GM19324 (cell line): ENCODE results near the gene PRSS56.
"Not testable (repeated sequence)": the region's sequence is repeated elsewhere in the genome, so short reads cannot be mapped to it uniquely, and the experiment has no call there.

ENCODE experiments used
- ATAC-seq: cut with Tn5 transposase; IDR thresholded peaks from one replicate; pipeline ENCODE4 v1.9.1; 2021; ENCODE audit warnings: mild to moderate bottlenecking, moderate library complexity; ENCODE audit not compliant: unreplicated experiment, low FRiP score

PRSS56 gene

DNA sequence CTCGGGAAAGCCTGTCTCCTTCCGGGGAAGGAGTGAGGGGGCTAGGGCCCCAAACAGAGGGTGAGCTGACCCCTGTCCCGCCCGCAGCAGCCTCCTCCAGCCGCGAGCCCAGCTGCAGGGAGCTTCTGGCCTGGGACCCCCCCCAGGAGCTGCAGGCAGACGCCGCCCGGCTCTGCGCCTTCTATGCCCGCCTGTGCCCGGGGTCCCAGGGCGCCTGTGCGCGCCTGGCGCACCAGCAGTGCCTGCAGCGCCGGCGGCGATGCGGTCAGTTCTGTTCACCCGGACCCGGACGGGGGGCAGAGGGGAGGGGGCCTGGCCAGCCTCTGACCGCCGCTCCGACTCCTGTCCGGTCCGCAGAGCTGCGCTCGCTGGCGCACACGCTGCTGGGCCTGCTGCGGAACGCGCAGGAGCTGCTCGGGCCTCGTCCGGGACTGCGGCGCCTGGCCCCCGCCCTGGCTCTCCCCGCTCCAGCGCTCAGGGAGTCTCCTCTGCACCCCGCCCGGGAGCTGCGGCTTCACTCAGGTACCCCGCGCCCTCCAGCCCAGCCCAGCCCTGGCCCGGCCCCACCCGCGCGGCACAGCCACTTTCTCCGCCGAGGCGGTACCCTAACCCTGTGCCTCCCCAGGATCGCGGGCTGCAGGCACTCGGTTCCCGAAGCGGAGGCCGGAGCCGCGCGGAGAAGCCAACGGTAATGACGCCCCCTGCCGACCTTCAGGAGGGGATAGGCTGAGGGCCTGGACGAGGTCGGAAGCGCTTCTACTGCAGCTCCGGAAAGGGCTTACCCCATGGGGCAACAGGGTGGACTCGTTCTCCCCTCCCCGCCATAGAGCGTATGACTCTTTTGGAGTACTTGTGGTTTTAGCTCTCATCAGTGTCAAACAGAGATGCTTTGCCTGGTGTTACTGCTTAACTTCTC lies 3.8 kb downstream of the PRSS56 start:
- no peak for ATAC-seq

DNA sequence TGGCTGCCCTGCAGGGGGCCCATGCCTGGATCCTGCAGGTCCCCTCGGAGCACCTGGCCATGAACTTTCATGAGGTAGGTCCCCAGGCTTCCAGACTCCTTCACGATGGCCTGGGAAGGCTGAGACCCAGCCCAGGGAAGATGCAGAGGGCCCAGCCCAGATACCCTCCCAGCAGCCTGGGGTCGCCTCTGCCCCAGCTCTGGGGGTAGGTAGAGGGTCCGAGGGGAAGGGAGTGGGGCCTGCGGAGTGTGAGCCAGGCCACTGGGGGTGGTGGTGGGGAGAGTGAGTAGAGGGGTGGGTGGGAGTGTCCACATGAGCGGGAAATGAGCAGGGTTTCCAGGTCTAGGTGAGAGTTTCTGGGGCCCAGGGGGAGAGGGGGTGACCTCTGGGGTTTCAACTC lies 4.6 kb downstream of the PRSS56 start:
- ATAC-seq, result no peak

DNA sequence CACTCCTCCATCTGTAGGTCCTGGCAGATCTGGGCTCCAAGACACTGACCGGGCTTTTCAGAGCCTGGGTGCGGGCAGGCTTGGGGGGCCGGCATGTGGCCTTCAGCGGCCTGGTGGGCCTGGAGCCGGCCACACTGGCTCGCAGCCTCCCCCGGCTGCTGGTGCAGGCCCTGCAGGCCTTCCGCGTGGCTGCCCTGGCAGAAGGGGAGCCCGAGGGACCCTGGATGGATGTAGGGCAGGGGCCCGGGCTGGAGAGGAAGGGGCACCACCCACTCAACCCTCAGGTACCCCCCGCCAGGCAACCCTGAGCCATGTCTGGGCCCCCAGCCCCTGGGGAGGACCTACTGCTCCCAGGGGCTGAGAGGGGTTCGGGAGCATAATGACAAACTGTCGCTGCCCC lies 5.0 kb downstream of the PRSS56 start:
- no peak for ATAC-seq

DNA sequence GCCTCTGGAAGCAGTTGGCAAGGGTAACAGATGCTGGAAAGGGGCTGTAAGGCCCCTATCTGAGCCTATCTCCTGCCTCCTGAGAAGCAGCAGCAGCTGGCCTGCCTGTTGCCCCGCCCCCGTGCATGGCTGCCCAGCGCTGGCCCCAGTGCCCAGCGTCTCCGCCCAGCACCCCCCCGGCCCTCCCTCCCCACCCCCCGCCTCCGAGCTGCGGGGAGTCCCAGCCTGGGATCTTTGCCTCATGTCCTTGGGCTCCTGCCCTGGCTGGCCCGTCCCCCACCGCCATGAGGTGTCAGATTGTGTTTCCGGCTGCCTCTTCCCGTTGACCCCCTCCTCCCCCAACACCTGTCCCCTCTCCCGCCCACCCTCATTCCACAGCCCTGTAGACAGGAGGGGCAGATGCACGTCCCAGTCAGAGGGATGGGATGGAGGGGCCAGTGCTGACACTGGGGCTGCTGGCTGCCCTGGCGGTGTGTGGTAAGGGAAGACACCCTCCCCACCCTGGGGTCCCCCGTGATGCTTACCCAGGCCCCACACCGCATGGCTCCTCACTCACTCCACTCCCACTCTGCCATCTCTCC lies 5.7 kb downstream of the PRSS56 start, which contains the start of gene CHRND:
TSS of gene CHRND (plus strand) at position 370 of the 581 bp plus-strand sequence. CDS start at position 426, 56 bp downstream.
- no peak for ATAC-seq

GRCh38 chr2:232526372-232526941 lies 6.3 kb downstream of the PRSS56 start:
- ATAC-seq, result no peak

DNA sequence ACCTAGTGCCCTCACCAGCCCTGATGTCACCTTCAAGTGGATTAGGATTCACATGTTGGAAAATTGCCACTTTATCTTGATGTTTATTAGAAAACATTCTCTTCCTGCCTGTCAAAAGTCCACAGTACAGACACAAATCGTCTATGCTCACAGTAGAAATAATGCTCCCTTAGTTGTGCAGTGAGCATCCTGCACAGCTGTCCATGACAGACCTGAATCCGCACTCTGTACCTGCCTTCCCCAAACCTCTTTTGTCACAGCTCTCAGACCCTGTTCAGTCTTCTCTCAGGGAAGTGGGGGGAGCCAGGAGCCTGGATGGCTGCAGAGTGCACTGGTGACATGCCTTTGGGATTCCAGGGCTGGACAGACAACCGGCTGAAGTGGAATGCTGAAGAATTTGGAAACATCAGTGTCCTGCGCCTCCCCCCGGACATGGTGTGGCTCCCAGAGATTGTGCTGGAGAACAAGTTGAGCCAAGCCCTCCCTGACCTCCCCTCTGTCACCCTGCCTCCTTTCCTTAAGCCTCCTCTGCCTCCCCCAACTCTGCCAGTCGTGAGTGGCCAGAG lies 7.8 kb downstream of the PRSS56 start:
- ATAC-seq, result no peak

GRCh38 chr2:232528746-232529460 lies 8.7 kb downstream of the PRSS56 start:
- ATAC-seq, result no peak

DNA sequence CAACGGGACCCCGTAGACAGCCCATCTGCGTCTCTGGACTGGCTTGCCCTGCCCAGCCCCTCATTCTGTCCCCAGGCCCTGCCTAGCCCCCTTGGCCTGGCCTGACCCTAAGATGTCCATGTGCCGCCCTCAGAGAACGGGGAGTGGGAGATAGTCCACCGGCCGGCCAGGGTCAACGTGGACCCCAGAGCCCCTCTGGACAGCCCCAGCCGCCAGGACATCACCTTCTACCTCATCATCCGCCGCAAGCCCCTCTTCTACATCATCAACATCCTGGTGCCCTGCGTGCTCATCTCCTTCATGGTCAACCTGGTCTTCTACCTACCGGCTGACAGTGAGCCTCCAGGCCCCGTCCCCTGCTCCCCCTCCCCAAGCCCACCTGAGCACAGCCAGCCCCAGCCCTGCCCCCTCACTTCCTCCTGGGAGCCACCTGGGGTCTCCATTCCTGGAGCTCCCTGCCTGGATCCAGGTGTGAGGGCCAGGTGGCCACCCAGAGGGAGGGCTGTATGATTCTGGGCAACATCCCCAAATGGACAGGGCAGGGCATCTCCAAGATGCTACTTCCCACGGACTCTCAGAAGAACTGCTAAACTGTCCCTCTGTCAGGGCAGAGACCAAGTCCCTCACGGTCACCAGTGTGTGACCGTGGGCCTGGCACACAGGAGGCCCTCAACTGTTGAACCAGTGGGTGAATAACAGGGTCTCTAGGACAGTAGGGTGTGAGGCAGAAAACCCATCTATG lies 9.8 kb downstream of the PRSS56 start:
- no peak for ATAC-seq

- ATAC-seq, result no peak
These were observed 10.6 kb downstream of the PRSS56 start for GRCh38 chr2:232530626-232531260.

DNA sequence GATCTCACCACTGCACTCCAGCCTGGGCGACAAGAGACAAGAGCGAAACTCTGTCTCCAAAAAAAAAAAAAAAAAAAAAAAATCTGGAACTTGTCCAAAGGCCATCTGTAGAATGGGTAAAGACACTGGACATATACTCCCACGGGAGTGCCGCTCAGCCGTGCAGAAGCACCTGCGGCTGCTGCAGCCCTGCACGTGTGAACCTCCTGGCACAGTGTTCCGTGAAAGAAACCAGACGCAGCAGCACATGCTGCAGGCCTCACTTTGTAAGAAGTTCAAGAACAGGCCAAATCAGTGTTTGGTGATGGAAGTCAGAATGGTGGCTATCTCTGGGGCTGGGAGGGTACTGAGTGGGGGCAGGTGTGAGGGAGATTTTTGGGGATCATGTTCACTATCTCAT lies 12.2 kb downstream of the PRSS56 start:
- ATAC-seq, result no peak

GRCh38 chr2:232532821-232533220 lies 12.6 kb downstream of the PRSS56 start:
- ATAC-seq, result not testable (repeated sequence)

DNA sequence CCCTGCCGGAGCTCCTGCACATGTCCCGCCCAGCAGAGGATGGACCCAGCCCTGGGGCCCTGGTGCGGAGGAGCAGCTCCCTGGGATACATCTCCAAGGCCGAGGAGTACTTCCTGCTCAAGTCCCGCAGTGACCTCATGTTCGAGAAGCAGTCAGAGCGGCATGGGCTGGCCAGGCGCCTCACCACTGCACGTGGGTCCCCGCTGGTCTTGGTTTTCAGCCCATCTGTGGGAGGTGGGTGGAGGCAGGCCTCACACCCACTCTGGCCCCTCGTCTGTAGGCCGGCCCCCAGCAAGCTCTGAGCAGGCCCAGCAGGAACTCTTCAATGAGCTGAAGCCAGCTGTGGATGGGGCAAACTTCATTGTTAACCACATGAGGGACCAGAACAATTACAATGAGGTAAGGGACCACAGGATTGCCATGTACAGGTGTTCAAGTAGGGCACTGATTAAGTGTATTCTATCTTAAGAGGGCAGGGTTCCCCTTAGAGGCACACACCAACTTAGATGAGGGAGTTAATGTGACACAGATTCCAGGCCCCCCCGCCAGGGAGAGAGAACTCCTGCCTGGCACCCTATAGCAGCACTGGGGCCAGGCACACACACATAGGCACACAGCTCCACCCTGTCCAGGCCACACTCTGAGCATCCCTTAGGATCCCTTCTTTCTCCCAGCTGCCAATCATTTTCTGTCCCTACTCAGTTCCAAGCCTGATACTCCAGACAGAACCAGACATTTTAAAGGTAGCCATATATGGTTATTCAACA lies 13.9 kb downstream of the PRSS56 start:
- no peak for ATAC-seq

GRCh38 chr2:232534940-232535651 lies 14.9 kb downstream of the PRSS56 start:
- ATAC-seq, result no peak

- ATAC-seq, result no peak
These were observed 15.8 kb downstream of the PRSS56 start for GRCh38 chr2:232535761-232536530.

- no peak for ATAC-seq
These were observed 16.9 kb downstream of the PRSS56 start for GRCh38 chr2:232537079-232537478.

- no peak for ATAC-seq
These were observed 17.3 kb downstream of the PRSS56 start for GRCh38 chr2:232537499-232537898.

GRCh38 chr2:232538671-232539070 lies 18.5 kb downstream of the PRSS56 start:
- ATAC-seq, result no peak
